T-helper 1 cell (primary cell): ENCODE results near the gene UNC93A.
A peak's percentile ranks its signal among the peaks of the same experiment; 100 is the strongest.
"Not testable (repeated sequence)": the region's sequence is repeated elsewhere in the genome, so short reads cannot be mapped to it uniquely, and the experiment has no call there.

Experiments
- DNase-seq, 5 donors: peaks; one replicate each; pipeline ENCODE4 v3.0.0-alpha.2; 2012 to 2020

UNC93A gene

GRCh38 chr6:167345960-167346359 lies 54.8 kb downstream of the UNC93A start:
- no peak for DNase-seq

GRCh38 chr6:167347226-167347625 lies 56.1 kb downstream of the UNC93A start:
- DNase-seq = no peak

GRCh38 chr6:167349631-167350274 lies 58.6 kb downstream of the UNC93A start:
- no peak for DNase-seq

- peak in 1 of 5 donors; percentile 8 for DNase-seq
Measured at GRCh38 chr6:167350275-167350696, 59.2 kb downstream of the UNC93A start.

- peak; percentile 51 to 87 (median 64) for DNase-seq
Measured at GRCh38 chr6:167350731-167351655, 59.9 kb downstream of the UNC93A start.

GRCh38 chr6:167351656-167352345 lies 60.7 kb downstream of the UNC93A start:
- DNase-seq = peak in 1 of 5 donors; percentile 63

GRCh38 chr6:167356874-167357273 lies 65.8 kb downstream of the UNC93A start:
- DNase-seq = no peak

- not testable (repeated sequence) for DNase-seq
Measured at GRCh38 chr6:167358394-167358793, 67.3 kb downstream of the UNC93A start.

GRCh38 chr6:167361170-167361569 lies 70.1 kb downstream of the UNC93A start:
- DNase-seq = not testable (repeated sequence)
